ENCODE results near the gene SRSF3. TPM values are rescaled to one million over a fixed set of nuclear protein-coding genes. Genes with fewer than 3 reads are reported as not detected.

Gene SRSF3
- total and polyA plus RNA-seq, 2 donors (not counting 1 experiment from before 2014, with no cell fraction given), result 316 to 642 TPM

DNA sequence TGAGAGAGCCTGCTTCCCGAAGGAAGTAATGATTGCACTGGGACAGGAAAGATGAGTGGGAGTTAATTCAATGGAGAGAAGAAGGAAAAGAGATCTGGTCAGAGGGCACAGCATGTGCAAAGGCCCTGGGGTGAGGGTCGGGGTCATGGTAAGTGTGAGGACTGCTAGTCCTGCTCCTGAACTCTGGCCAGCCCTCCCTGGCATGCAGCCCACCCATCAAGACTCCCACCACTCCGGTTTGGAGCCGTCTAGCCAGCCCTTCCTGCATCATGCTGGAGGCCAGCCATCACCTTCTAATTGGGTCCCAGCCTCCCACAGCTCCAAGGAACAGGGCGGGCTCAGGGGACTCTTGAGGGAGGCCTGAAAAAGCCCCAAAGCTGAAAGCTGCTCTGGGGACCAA is 42.1 kb downstream of the SRSF3 start:
- no peak overlapping the region for H3K4me3 Mint-ChIP-seq
- ATAC-seq (ENCODE audit: low read depth) (no peak), DNase-seq (no peak)
- H2AFZ ChIP-seq (ENCODE audit: insufficient read depth, low read depth, low read length, poor library complexity, severe bottlenecking), result no peak overlapping the region
- H3K4me2 ChIP-seq (replicated peaks; ENCODE audit: low read depth, low read length, poor library complexity, severe bottlenecking), result no peak overlapping the region
- H3K4me3 ChIP-seq (ENCODE audit: control extremely low read depth in 1 of 5, extremely low read depth in 1 of 5, insufficient read depth in 1 of 5, low read depth in 2 of 5, low read length in 4 of 5), result no peak overlapping the region
- no peaks in the 10 kb centered on the region for H3K27me3 ChIP-seq (replicated peaks in 1 of 4; ENCODE audit: control extremely low read depth in 1 of 4, control insufficient read depth in 3 of 4, insufficient read depth in 4 of 4, low read length in 3 of 4)
- no peaks in the 10 kb centered on the region for H3K36me3 ChIP-seq (replicated peaks in 1 of 2; ENCODE audit: control extremely low read depth in 1 of 2, control insufficient read depth in 1 of 2, extremely low read depth in 1 of 2, insufficient read depth in 2 of 2, low read length in 1 of 2)
- no peaks in the 10 kb centered on the region for H3K4me1 Mint-ChIP-seq
- no peaks in the 10 kb centered on the region for H3K4me1 ChIP-seq (ENCODE audit: control insufficient read depth in 2 of 2, insufficient read depth in 2 of 2, low read length in 2 of 2)
- no peak overlapping the region for H3K9ac ChIP-seq (ENCODE audit: low read length)
- ChIA-PET POLR2A (no interaction called here), CTCF (interaction anchor here (1.0 kb wide), 1 partner anchor 130 kb away, joined by 3 read pairs; no protein-coding TSS in a partner anchor)
- H3K27me3 Mint-ChIP-seq, result no peaks in the 10 kb centered on the region
- H3K9me3 ChIP-seq (ENCODE audit: control extremely low read depth in 1 of 3, control insufficient read depth in 2 of 3, insufficient read depth in 1 of 3, low read length in 2 of 3), result no peaks in the 10 kb centered on the region
- intact Hi-C loops (cut with micrococcal nuclease), result no loop called here
- H4K20me1 ChIP-seq (ENCODE audit: control insufficient read depth, insufficient read depth, low read length, poor library complexity, severe bottlenecking), result no peaks in the 10 kb centered on the region
- H3K9me3 Mint-ChIP-seq (ENCODE audit: insufficient read depth), result no peaks in the 10 kb centered on the region
- TF ChIP-seq EZH2 (IDR thresholded peaks at IDR 0.05; ENCODE audit: borderline replicate concordance, insufficient read depth, low read depth, low read length, poor library complexity, severe bottlenecking), result no peak
- TF ChIP-seq, protein P1, sequence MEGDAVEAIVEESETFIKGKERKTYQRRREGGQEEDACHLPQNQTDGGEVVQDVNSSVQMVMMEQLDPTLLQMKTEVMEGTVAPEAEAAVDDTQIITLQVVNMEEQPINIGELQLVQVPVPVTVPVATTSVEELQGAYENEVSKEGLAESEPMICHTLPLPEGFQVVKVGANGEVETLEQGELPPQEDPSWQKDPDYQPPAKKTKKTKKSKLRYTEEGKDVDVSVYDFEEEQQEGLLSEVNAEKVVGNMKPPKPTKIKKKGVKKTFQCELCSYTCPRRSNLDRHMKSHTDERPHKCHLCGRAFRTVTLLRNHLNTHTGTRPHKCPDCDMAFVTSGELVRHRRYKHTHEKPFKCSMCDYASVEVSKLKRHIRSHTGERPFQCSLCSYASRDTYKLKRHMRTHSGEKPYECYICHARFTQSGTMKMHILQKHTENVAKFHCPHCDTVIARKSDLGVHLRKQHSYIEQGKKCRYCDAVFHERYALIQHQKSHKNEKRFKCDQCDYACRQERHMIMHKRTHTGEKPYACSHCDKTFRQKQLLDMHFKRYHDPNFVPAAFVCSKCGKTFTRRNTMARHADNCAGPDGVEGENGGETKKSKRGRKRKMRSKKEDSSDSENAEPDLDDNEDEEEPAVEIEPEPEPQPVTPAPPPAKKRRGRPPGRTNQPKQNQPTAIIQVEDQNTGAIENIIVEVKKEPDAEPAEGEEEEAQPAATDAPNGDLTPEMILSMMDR (IDR thresholded peaks at IDR 0.05), result no peak
- H3K27ac ChIP-seq (ENCODE audit: low read length in 2 of 2), result no peak overlapping the region
- no peak overlapping the region for H3K27ac Mint-ChIP-seq
- H3K79me2 ChIP-seq (ENCODE audit: control insufficient read depth, insufficient read depth, low read length), result no peaks in the 10 kb centered on the region
- 87% methylated on average over 5 of the region's 5 CpGs for WGBS (ENCODE audit: insufficient coverage)

DNA sequence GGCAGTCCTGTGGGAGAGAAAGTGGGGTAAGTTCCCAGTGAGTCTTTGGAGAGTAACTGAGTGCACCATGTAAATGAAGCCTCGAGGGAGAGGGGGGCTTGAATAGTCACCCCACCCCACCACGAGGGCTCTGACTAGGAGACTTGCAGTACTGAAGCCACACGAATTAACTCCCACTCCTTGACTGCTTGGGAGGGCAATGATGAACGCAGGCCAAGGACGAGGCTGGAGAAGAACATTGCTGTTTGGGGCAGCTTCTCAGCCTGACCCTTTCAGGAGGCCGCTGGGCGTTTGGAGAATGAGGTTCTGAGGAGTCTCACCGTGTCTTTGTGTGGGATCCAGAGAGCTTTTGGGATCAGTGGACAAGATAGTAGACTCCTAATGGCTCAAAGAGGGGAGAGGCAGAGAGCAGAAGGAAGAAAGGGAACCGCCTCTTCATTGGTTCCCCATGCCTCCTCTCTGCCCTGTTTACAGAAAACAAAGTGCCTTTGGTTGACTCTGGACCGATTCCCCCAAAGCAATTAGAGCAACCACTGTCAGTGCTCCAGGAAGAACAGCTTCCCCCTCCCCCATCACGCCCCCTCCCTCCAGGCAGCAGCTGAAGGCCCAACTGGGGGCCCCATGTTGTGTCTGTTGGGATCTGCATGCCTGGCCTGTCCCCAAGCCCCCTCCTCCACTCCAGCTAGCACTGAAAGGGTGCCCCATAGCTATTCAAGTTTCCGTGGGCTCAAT is 42.7 kb downstream of the SRSF3 start:
- TF ChIP-seq EZH2 (IDR thresholded peaks at IDR 0.05; ENCODE audit: borderline replicate concordance, insufficient read depth, low read depth, low read length, poor library complexity, severe bottlenecking), result no peak
- TF ChIP-seq, protein P1 (IDR thresholded peaks at IDR 0.05), result no peak

More for the DNA sequence above, 42.7 kb downstream of the SRSF3 start:
- intact Hi-C loops (cut with micrococcal nuclease), result no loop called here
- Histone ChIP-seq H4K20me1 (ENCODE audit: control insufficient read depth, insufficient read depth, low read length, poor library complexity, severe bottlenecking) (no peaks in the 10 kb centered on the region), H3K4me1 (ENCODE audit: control insufficient read depth in 2 of 2, insufficient read depth in 2 of 2, low read length in 2 of 2) (no peaks in the 10 kb centered on the region), H2AFZ (ENCODE audit: insufficient read depth, low read depth, low read length, poor library complexity, severe bottlenecking) (no peak overlapping the region), H3K4me2 (replicated peaks; ENCODE audit: low read depth, low read length, poor library complexity, severe bottlenecking) (no peak overlapping the region), H3K36me3 (replicated peaks in 1 of 2; ENCODE audit: control extremely low read depth in 1 of 2, control insufficient read depth in 1 of 2, extremely low read depth in 1 of 2, insufficient read depth in 2 of 2, low read length in 1 of 2) (no peaks in the 10 kb centered on the region), H3K9ac (ENCODE audit: low read length) (no peak overlapping the region), H3K9me3 (ENCODE audit: control extremely low read depth in 1 of 3, control insufficient read depth in 2 of 3, insufficient read depth in 1 of 3, low read length in 2 of 3) (no peaks in the 10 kb centered on the region), H3K27me3 (replicated peaks in 1 of 4; ENCODE audit: control extremely low read depth in 1 of 4, control insufficient read depth in 3 of 4, insufficient read depth in 4 of 4, low read length in 3 of 4) (no peaks in the 10 kb centered on the region), H3K4me3 (ENCODE audit: control extremely low read depth in 1 of 5, extremely low read depth in 1 of 5, insufficient read depth in 1 of 5, low read depth in 2 of 5, low read length in 4 of 5) (no peak overlapping the region), H3K27ac (ENCODE audit: low read length in 2 of 2) (no peak overlapping the region), H3K79me2 (ENCODE audit: control insufficient read depth, insufficient read depth, low read length) (no peaks in the 10 kb centered on the region)
- no peaks in the 10 kb centered on the region for H3K9me3 Mint-ChIP-seq (ENCODE audit: insufficient read depth)
- no peak overlapping the region for H3K27ac Mint-ChIP-seq
- ChIA-PET POLR2A (interaction anchor here (0.7 kb wide), 1 partner anchor 13 kb away, joined by 3 read pairs; no protein-coding TSS in a partner anchor), CTCF (interaction anchor here (0.8 to 1.0 kb wide), 2 partner anchors 121 to 131 kb away, joined by 3 read pairs; no protein-coding TSS in a partner anchor)
- H3K4me3 Mint-ChIP-seq, result no peak overlapping the region
- no peaks in the 10 kb centered on the region for H3K4me1 Mint-ChIP-seq
- H3K27me3 Mint-ChIP-seq, result no peaks in the 10 kb centered on the region
- ATAC-seq (ENCODE audit: low read depth) (no peak), DNase-seq (no peak)
- WGBS (ENCODE audit: insufficient coverage), result 98% methylated on average over 6 of the region's 12 CpGs

Measured in B cell (primary cell).